ENCODE data around the gene ZDHHC24.

The ZDHHC24 gene

GRCh38 chr11:66475349-66476172 is 70.3 kb downstream of the ZDHHC24 start:
- no peak for DNase-seq (ENCODE audit: low read depth)
- H3K4me3 ChIP-seq (ENCODE audit: low read depth, low read length), result no peak overlapping the region
- TF ChIP-seq CTCF (IDR thresholded peaks at IDR 0.05; ENCODE audit: control insufficient read depth, extremely low read depth, insufficient read depth), result no peak

DNA sequence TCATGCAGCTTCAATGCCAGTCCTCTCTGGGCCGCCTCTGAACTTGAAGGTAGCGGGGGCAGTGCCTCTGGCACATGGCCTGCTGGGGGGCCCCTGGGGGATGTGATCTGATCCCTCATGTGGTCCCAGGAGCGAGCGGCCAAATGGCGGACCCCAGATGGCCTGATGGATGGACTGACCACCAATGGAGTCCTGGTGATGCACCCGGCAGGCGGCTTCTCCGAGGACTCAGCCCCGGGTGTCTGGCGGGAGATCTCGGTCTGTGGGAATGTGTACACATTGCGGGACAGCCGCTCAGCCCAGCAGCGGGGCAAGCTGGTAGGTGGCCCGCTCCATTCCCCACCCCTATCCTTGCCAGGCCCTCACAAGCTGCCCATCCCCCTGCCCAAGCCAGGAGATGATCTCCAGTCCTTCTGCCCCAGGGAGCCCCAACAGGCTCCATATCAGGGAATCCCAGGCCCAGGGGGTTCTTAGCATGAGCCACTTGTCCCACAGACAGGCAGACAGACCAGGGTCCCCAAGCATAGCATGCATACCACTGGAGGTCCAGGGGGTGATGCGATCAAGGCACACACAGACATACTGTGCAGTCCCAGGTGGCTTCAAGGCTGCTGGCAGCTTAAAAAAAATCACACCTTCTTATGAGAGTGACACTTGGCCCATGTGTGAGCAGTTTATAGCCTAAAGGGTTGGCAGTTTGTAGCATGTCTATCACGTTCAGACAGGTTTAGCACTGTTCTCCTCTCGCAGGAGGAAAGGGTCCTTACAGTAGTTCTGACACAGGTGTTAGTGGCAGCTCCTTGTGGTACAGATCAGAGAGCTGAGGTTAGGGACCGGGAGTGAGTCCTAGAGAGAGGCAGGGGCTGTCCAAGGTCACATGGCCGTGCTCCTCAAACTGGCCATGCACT is 72.0 kb downstream of the ZDHHC24 start:
- no peak overlapping the region for H3K4me3 ChIP-seq (ENCODE audit: low read depth, low read length)
- TF ChIP-seq CTCF (IDR thresholded peaks at IDR 0.05; ENCODE audit: control insufficient read depth, extremely low read depth, insufficient read depth), result no peak
- no peak for DNase-seq (ENCODE audit: low read depth)

DNA sequence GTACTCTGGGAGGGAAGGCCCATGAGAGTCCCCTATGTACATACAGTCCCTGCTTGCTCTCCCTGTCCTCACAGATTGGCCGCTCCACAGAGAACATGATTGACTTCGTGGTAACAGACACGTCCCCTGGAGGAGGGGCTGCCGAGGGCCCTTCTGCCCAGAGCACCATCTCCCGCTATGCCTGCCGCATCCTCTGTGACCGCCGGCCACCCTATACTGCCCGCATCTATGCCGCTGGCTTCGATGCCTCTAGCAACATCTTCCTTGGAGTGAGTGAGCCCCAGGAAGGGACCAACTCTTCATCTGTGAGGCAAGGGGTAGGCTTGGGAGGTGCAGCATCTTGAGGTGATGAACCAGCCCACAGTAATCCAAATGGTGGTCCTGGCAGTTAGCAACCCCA is 72.7 kb downstream of the ZDHHC24 start:
- no peak for DNase-seq (ENCODE audit: low read depth)
- no peak overlapping the region for H3K4me3 ChIP-seq (ENCODE audit: low read depth, low read length)
- no peak for TF ChIP-seq CTCF (IDR thresholded peaks at IDR 0.05; ENCODE audit: control insufficient read depth, extremely low read depth, insufficient read depth)

GRCh38 chr11:66472054-66472453 is 73.8 kb downstream of the ZDHHC24 start:
- no peak for TF ChIP-seq CTCF (IDR thresholded peaks at IDR 0.05; ENCODE audit: control insufficient read depth, extremely low read depth, insufficient read depth)

GRCh38 chr11:66471142-66471541 is 74.7 kb downstream of the ZDHHC24 start:
- no peak for DNase-seq (ENCODE audit: low read depth)
- no peak overlapping the region for H3K4me3 ChIP-seq (ENCODE audit: low read depth, low read length)
- TF ChIP-seq CTCF (IDR thresholded peaks at IDR 0.05; ENCODE audit: control insufficient read depth, extremely low read depth, insufficient read depth), result no peak

More at GRCh38 chr11:66472054-66472453, 73.8 kb downstream of the ZDHHC24 start:
- DNase-seq (ENCODE audit: low read depth), result no peak
- H3K4me3 ChIP-seq (ENCODE audit: low read depth, low read length), result no peak overlapping the region
